Measurements from ENCODE around the gene GAS1. TPM values are rescaled to one million over a fixed set of nuclear protein-coding genes. Genes with fewer than 3 reads are reported as not detected.

GAS1 gene
- total and polyA plus RNA-seq, 2 of the 4 experiments (the other 2 are of a cell fraction): 1.8 to 2.2 TPM

DNA sequence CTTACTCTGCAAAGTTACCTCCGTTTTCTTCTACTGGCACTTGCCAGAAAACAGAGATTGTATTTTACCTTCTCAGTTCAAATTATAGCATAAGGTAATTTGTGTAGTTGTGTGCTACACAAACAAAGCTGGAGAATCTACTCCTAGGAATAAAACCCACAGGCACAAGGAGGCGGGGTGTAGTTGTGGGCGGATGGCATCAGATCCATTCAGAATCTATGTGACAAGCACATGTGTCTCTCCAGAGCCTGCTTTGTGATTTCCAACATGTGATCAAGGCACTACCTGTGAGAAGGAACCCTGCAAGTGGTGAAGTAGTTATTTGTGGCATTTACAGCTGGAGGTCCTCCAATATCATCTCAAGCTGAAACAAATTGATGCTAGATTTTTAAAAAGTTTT is 39.0 kb downstream of the GAS1 start:
- TF ChIP-seq, protein P1, sequence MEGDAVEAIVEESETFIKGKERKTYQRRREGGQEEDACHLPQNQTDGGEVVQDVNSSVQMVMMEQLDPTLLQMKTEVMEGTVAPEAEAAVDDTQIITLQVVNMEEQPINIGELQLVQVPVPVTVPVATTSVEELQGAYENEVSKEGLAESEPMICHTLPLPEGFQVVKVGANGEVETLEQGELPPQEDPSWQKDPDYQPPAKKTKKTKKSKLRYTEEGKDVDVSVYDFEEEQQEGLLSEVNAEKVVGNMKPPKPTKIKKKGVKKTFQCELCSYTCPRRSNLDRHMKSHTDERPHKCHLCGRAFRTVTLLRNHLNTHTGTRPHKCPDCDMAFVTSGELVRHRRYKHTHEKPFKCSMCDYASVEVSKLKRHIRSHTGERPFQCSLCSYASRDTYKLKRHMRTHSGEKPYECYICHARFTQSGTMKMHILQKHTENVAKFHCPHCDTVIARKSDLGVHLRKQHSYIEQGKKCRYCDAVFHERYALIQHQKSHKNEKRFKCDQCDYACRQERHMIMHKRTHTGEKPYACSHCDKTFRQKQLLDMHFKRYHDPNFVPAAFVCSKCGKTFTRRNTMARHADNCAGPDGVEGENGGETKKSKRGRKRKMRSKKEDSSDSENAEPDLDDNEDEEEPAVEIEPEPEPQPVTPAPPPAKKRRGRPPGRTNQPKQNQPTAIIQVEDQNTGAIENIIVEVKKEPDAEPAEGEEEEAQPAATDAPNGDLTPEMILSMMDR (conservative IDR thresholded peaks at IDR 0.05; ENCODE audit: low read depth, low read length): no peak
- TF ChIP-seq POLR2A (IDR thresholded peaks at IDR 0.05; ENCODE audit: low read depth, low read length) (no peak), ELK1 (IDR thresholded peaks at IDR 0.05; ENCODE audit: borderline replicate concordance, low read depth, low read length) (no peak), MAZ (IDR thresholded peaks at IDR 0.05; ENCODE audit: borderline replicate concordance, low read depth, low read length) (no peak), MXI1 (IDR thresholded peaks at IDR 0.05; ENCODE audit: borderline replicate concordance, low read depth, low read length) (no peak), NFE2L2 (IDR thresholded peaks at IDR 0.05; ENCODE audit: low read depth, low read length) (no peak)
- no TSS peak for BruUV-seq (replicated peaks)
- Histone ChIP-seq H3K4me3 (ENCODE audit: insufficient read depth, low read depth, low read length) (no peak overlapping the region), H2BK20ac (ENCODE audit: low read depth, low read length) (no peak overlapping the region), H3K23ac (ENCODE audit: low read depth, low read length) (no peak overlapping the region), H2AFZ (replicated peaks; ENCODE audit: low read length, poor library complexity) (no peak overlapping the region), H3K9me3 (ENCODE audit: control insufficient read depth, insufficient read depth, low read length) (peaks cover 4% of the 10 kb centered on the region), H4K20me1 (ENCODE audit: insufficient read depth, low read length) (no peaks in the 10 kb centered on the region), H3K56ac (ENCODE audit: extremely low read depth, insufficient read depth, low read length) (no peak overlapping the region), H3K27ac (ENCODE audit: insufficient read depth, low read length) (no peak overlapping the region), H3K4me1 (ENCODE audit: control insufficient read depth, insufficient read depth, low read length) (peaks cover 10% of the 10 kb centered on the region; the same call in 1 of the 2 replicates), H3K36me3 (ENCODE audit: control insufficient read depth, insufficient read depth, low read length) (no peaks in the 10 kb centered on the region), H3K4ac (ENCODE audit: low read depth, low read length) (no peak overlapping the region), H4K91ac (ENCODE audit: insufficient read depth, low read depth, low read length) (no peak overlapping the region), H4K5ac (ENCODE audit: low read depth, low read length) (no peak overlapping the region), H2AK5ac (ENCODE audit: low read depth, low read length) (0 out of 2 replicates have a peak overlapping the region, but pooled peaks have one; percentile 38), H2BK120ac (ENCODE audit: low read depth, low read length) (no peak overlapping the region), H3K9me1 (ENCODE audit: insufficient read depth, low read length) (no peaks in the 10 kb centered on the region), H2BK15ac (ENCODE audit: low read depth, low read length) (0 out of 3 replicates have a peak overlapping the region, but pooled peaks have one; percentile 43), H2BK5ac (ENCODE audit: low read depth, low read length, poor library complexity, severe bottlenecking) (no peak overlapping the region), H2AK9ac (replicated peaks; ENCODE audit: low read depth, low read length, poor library complexity) (no peak overlapping the region), H3K27me3 (ENCODE audit: control insufficient read depth, insufficient read depth, low read length) (peaks cover 3% of the 10 kb centered on the region; the same call in 1 of the 2 replicates), H3K14ac (replicated peaks; ENCODE audit: low read depth, low read length) (no peak overlapping the region), H3K9ac (ENCODE audit: low read depth, low read length) (no peak overlapping the region), H3K4me2 (ENCODE audit: low read depth, low read length) (no peak overlapping the region), H3K18ac (ENCODE audit: low read depth, low read length) (peak overlapping the region; percentile 61; the same call in 1 of the 2 replicates), H4K8ac (ENCODE audit: low read depth in 2 of 2, low read length in 2 of 2) (no peak overlapping the region), H3K79me1 (ENCODE audit: low read depth in 1 of 2, low read length in 2 of 2) (no peaks in the 10 kb centered on the region)
- ChIA-PET CTCF (no interaction called here), POLR2A (ENCODE audit: unreplicated experiment) (no interaction called here)
- intact Hi-C loops (cut with micrococcal nuclease) (no loop called here), in situ Hi-C loops (cut with MboI; ENCODE audit: low sequenced_read_pairs) (no loop called here), dilution Hi-C loops (cut with HindIII; ENCODE audit: low sequenced_read_pairs, unreplicated experiment) (no loop called here)
- no peak for DNase-seq
- no peak for ATAC-seq (ENCODE audit: low read depth)
- WGBS, 2 experiments (ENCODE audit: extremely low coverage in 2 of 2, insufficient read length in 1 of 2): 100% methylated on average over 1 of the region's 3 CpGs; no CpG with 5 or more reads in 1 of the 2 experiments

Measured in IMR-90 (cell line).